IPS DF 6.9 (cell line): ENCODE measurements around the gene ANKRD11.

Experiments
- DNase-seq: peaks from one replicate; pipeline ENCODE4 v3.0.0-alpha.2; 2013; ENCODE audit warnings: low read depth, low spot score
- H3K27ac ChIP-seq: one replicate; pipeline ENCODE4 v1.5.1; 2013; ENCODE audit warnings: low read length, control low read depth
- H3K27me3 ChIP-seq: 2 replicates; pipeline ENCODE4 v1.6.1; 2013; ENCODE audit warnings: mild to moderate bottlenecking, low read length; ENCODE audit not compliant: control insufficient read depth, insufficient read depth
- H3K36me3 ChIP-seq: 2 replicates; pipeline ENCODE4 v1.6.1; 2013; ENCODE audit warnings: low read length; ENCODE audit not compliant: control insufficient read depth, insufficient read depth
- H3K4me1 ChIP-seq: 2 replicates; pipeline ENCODE4 v1.6.1; 2013; ENCODE audit warnings: low read length; ENCODE audit not compliant: control insufficient read depth, insufficient read depth
- H3K4me3 ChIP-seq: 2 replicates; pipeline ENCODE4 v1.5.1; 2013; ENCODE audit warnings: mild to moderate bottlenecking, low read length
- H3K9me3 ChIP-seq: 2 replicates; pipeline ENCODE4 v1.6.1; 2013; ENCODE audit warnings: low read length, inconsistent platforms; ENCODE audit not compliant: control insufficient read depth, insufficient read depth
- WGBS: extraction: QIAGEN DNeasy Blood & Tissue Kit; methylation state at CpG from one replicate; pipeline ENCODE4 v1.1.7; 2013; ENCODE audit warnings: mixed read lengths, missing lambda C conversion rate; ENCODE audit not compliant: insufficient read length, insufficient coverage; 5-methylcytosine and 5-hydroxymethylcytosine counted together

ANKRD11 gene

GRCh38 chr16:89345642-89346150 lies 144.7 kb downstream of the ANKRD11 start:
- DNase-seq = no peak
- Histone ChIP-seq H3K27me3 (no peaks in the 10 kb centered on the region), H3K4me3 (no peak overlapping the region), H3K9me3 (no peaks in the 10 kb centered on the region), H3K36me3 (no peaks in the 10 kb centered on the region), H3K4me1 (peaks cover 6% of the 10 kb centered on the region), H3K27ac (no peak overlapping the region)
- WGBS = no CpG with 5 or more reads among the region's 9 CpGs

- Histone ChIP-seq H3K36me3 (no peaks in the 10 kb centered on the region), H3K4me1 (peaks cover 5% of the 10 kb centered on the region), H3K9me3 (no peaks in the 10 kb centered on the region), H3K4me3 (no peak overlapping the region), H3K27me3 (no peaks in the 10 kb centered on the region), H3K27ac (no peak overlapping the region)
- DNase-seq = no peak
- no CpG with 5 or more reads among the region's 20 CpGs for WGBS
Measured at GRCh38 chr16:89344846-89345611, 145.3 kb downstream of the ANKRD11 start.

GRCh38 chr16:89344458-89344834 lies 145.9 kb downstream of the ANKRD11 start:
- DNase-seq = no peak
- Histone ChIP-seq H3K27ac (no peak overlapping the region), H3K36me3 (no peaks in the 10 kb centered on the region), H3K9me3 (no peaks in the 10 kb centered on the region), H3K4me3 (no peak overlapping the region), H3K27me3 (no peaks in the 10 kb centered on the region), H3K4me1 (peaks cover 5% of the 10 kb centered on the region)
- no CpG with 5 or more reads among the region's 15 CpGs for WGBS

- H3K27me3 ChIP-seq = no peaks in the 10 kb centered on the region
- peaks cover 5% of the 10 kb centered on the region for H3K4me1 ChIP-seq
- DNase-seq = no peak
- no peak overlapping the region for H3K4me3 ChIP-seq
- no peaks in the 10 kb centered on the region for H3K9me3 ChIP-seq
- no CpG with 5 or more reads among the region's 36 CpGs for WGBS
- H3K27ac ChIP-seq = no peak overlapping the region
- no peaks in the 10 kb centered on the region for H3K36me3 ChIP-seq
Measured at GRCh38 chr16:89343501-89344457, 146.6 kb downstream of the ANKRD11 start.

GRCh38 chr16:89341697-89342694 lies 148.4 kb downstream of the ANKRD11 start:
- Histone ChIP-seq H3K4me3 (no peak overlapping the region), H3K27me3 (no peaks in the 10 kb centered on the region), H3K4me1 (peaks cover 6% of the 10 kb centered on the region), H3K36me3 (peaks cover 3% of the 10 kb centered on the region; the same call in 1 of the 2 replicates), H3K27ac (no peak overlapping the region), H3K9me3 (no peaks in the 10 kb centered on the region)
- no peak for DNase-seq
- no CpG with 5 or more reads among the region's 35 CpGs for WGBS

GRCh38 chr16:89341279-89341678 lies 149.1 kb downstream of the ANKRD11 start:
- H3K36me3 ChIP-seq = peaks cover 3% of the 10 kb centered on the region; the same call in 1 of the 2 replicates
- no peak for DNase-seq
- H3K27ac ChIP-seq = no peak overlapping the region
- H3K4me3 ChIP-seq = no peak overlapping the region
- no peaks in the 10 kb centered on the region for H3K9me3 ChIP-seq
- WGBS = no CpG with 5 or more reads among the region's 7 CpGs
- H3K27me3 ChIP-seq = no peaks in the 10 kb centered on the region
- H3K4me1 ChIP-seq = peaks cover 2% of the 10 kb centered on the region

- Histone ChIP-seq H3K4me1 (peaks cover 2% of the 10 kb centered on the region), H3K9me3 (no peaks in the 10 kb centered on the region), H3K27ac (no peak overlapping the region), H3K4me3 (no peak overlapping the region), H3K27me3 (no peaks in the 10 kb centered on the region), H3K36me3 (peaks cover 3% of the 10 kb centered on the region; the same call in 1 of the 2 replicates)
- DNase-seq = no peak
- no CpG with 5 or more reads among the region's 6 CpGs for WGBS
Measured at GRCh38 chr16:89338863-89339262, 151.5 kb downstream of the ANKRD11 start.

- H3K4me3 ChIP-seq = no peak overlapping the region
- no peaks in the 10 kb centered on the region for H3K9me3 ChIP-seq
- H3K27me3 ChIP-seq = no peaks in the 10 kb centered on the region
- peaks cover 2% of the 10 kb centered on the region for H3K4me1 ChIP-seq
- H3K36me3 ChIP-seq = peaks cover 3% of the 10 kb centered on the region; the same call in 1 of the 2 replicates
- DNase-seq = no peak
- no peak overlapping the region for H3K27ac ChIP-seq
- WGBS = no CpG with 5 or more reads among the region's 11 CpGs
Measured at GRCh38 chr16:89337965-89338364, 152.4 kb downstream of the ANKRD11 start.

GRCh38 chr16:89335803-89336485 lies 154.4 kb downstream of the ANKRD11 start:
- Histone ChIP-seq H3K27ac (no peak overlapping the region), H3K9me3 (no peaks in the 10 kb centered on the region), H3K36me3 (peaks cover 3% of the 10 kb centered on the region; the same call in 1 of the 2 replicates), H3K27me3 (no peaks in the 10 kb centered on the region), H3K4me3 (no peak overlapping the region), H3K4me1 (peaks cover 2% of the 10 kb centered on the region; the same call in 1 of the 2 replicates)
- no CpG with 5 or more reads among the region's 16 CpGs for WGBS
- no peak for DNase-seq
